NCI-H146 treated with DMSO at 0.1 percent for 48 hours (cell line): ENCODE measurements around the gene RPP40.
"Not testable (repeated sequence)": the region's sequence is repeated elsewhere in the genome, so short reads cannot be mapped to it uniquely, and the experiment has no call there.

Source experiments
- DNase-seq: peaks from one replicate; lab custom pipeline; 2025; ENCODE audit not compliant: unreplicated experiment; lab: John Stamatoyannopoulos, UW

The RPP40 gene, protein sequence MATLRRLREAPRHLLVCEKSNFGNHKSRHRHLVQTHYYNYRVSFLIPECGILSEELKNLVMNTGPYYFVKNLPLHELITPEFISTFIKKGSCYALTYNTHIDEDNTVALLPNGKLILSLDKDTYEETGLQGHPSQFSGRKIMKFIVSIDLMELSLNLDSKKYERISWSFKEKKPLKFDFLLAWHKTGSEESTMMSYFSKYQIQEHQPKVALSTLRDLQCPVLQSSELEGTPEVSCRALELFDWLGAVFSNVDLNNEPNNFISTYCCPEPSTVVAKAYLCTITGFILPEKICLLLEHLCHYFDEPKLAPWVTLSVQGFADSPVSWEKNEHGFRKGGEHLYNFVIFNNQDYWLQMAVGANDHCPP

DNA sequence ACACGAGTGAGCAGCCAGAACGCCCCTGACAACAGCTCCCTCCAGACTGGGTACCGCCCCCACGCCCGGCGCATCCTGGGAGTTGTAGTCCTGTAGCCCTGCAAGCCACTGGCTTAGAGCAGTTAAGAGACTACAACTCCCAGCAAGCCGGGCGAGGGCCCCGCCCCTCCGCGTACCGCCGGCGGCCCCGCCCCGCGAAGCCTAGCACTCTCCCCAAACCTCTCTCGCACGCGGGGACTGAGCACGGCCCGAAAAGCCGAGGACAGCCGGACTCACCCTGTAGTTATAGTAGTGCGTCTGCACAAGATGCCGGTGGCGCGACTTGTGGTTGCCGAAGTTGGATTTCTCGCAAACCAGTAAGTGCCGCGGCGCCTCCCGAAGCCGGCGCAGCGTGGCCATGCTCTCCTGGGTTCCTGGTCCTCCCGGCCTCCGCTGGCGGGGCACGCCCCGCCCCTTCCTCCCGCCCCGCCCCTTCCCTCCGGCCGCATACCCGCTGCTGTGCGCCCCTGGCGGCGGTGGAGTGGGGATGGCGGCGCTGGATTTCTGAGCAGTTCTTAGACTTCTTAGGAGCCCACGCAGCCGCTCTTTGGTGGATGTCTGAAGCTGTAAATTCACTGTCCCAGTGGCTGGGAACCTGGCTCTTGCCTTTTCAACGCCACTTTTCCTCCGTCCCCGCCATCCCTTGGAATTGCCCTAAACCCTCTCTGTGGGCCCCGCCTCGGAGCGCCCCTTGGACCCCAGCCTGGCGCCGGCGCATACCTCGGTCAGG is at the start of gene RPP40:
TSS of gene RPP40 (minus strand) at position 434 of the 769 bp plus-strand sequence. CDS start at position 399, 35 bp downstream.
- DNase-seq, result peak; percentile 91

DNA sequence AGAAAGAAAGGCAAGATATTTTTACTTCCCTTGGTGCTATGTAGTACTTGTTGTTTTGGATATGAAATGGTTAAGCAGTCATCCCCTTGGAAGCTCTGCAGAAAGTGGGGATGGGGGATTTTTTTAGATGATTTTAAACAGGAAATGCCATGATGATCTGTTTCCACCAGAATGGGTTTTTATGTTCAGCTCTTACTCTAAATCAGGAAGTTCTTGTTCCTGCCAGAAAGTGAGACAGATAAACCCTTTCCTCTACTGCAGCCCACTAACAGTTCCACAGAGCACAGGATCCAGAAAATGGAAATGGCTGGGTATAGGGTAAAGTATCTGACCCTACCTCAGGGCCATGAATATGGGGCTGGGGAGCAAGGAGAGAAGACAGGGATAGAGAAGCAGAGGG is 49.2 kb upstream of the RPP40 start:
- no peak for DNase-seq

DNA sequence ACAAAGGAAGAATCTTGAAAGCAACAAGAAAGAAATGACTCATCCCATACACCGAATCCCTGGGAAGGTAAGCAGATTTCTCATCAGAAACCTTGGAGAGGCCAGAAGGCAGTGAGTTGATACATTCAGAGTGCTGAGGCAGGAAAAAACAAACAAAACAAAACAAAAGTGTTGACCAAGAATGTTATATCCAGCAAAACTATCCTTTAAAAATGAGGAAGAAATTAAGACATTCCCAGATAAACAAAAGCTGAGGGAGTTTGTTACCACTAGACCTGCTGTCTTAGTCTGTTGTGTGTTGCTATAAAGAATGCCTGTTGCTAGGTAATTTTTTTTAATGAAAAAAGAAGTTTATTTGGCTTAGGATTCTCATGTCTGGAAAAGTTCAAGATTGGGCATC is 47.6 kb upstream of the RPP40 start:
- no peak for DNase-seq

DNA sequence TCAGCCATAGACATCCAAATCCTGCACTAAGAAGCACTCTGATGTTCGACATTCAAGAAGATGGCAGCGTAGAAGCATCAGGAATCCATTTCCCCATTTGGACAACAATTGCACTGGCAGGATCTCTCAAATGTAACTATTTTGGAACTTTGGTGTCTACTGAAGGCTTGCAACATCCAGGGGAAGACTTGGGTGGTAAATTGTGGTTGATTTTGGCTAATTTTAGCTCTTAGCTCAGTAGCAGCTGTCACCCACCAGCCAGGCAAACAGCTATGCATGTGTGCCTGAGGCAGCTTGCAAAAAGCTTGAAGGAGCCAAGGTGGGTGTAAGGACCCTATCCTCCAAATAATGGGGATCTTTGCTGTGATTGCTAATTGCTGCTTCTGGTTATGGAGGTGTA is 46.2 kb upstream of the RPP40 start:
- DNase-seq, result no peak

DNA sequence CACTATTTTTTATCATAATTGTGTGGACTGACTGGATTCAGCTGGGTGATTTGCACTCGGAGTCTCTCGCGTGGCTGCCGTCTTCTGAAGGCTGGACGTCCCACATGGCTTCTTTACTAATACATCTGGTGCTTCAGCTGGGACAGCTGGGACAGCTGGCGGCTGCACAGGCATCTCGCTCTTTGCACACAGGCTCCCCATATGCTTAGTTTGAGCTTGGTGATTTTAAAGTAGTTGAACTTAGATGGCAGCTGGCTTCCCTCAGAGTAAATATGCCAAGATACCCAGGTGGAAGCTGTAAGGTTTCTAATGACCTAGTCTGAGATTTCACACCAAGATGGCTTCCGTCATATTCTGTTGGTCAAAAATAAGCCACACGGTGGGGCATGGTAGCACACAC is 42.6 kb upstream of the RPP40 start:
- DNase-seq, result no peak

DNA sequence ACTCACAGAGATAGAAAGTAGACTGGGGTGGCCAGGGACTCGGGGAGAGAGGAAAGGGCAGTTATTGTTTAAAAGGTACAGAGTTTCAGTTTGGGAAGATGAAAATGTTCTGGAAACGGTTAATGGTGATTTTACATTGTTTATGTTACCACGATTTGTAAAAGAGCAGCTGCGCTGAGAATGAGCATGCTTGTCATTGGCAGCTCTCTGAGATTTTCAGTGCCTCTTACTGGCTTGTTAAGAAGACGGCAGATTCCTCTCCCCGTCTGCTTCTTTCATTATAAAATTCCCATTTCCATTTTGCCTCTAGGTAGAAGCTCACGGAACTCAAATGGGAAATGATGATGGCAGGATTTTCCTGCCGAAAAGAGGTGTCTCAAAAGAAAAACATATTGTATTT is 41.6 kb upstream of the RPP40 start:
- DNase-seq, result no peak

DNA sequence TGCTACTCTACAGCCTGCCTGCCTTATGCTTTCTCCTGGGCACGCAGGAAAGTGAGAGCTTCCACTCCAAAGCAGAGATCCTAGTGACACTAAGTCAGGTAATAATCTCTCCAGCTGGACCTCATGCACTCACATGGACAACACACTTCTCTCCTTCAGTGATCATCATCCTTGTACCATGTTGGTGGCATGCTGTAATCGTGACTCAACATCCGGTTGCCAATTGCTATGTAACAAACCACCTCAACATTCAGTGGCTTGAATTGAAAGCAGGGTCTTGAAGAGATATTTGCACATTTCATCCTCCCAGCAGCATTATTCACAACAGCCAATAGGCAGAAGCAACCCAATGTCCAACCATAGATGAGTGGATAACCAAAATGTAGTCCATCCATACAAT is 41.0 kb upstream of the RPP40 start:
- DNase-seq, result no peak

DNA sequence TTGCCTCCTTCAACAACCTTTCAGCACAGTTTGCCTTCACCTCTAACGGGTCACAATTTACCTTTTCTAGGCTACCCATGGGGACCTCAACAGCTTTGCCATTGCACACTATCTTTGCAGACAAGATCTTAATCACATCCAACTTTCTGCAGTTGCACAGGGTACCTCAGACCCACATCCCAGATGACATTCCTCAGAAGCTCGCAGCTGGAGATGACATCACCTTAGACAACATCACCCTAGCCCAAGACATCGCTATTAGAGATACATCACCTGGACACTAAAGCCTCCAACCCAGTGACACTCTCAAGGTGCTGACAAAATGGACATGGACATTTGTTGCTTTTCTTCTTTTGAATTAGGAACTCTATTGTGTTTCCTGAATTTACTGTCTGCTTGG is 38.6 kb upstream of the RPP40 start:
- no peak for DNase-seq

DNA sequence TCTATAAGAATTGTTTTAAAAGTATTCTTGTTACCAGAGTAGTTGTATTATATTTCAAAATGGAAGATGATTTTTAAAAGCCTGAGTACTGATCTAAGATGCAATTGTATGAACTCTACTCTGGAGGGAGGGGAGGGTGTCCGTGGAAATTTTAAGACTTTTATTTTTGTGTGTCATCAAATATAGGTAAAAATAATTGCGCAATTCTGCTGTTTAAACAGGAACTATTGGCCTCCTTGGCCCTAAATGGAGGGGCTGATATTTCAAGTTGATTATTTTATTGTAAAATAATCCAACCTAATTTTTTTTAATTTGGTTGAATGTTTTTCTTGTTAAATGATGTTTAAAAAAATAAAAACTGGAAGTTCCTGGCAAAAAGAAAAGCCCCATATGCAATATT is 38.1 kb upstream of the RPP40 start:
- no peak for DNase-seq

DNA sequence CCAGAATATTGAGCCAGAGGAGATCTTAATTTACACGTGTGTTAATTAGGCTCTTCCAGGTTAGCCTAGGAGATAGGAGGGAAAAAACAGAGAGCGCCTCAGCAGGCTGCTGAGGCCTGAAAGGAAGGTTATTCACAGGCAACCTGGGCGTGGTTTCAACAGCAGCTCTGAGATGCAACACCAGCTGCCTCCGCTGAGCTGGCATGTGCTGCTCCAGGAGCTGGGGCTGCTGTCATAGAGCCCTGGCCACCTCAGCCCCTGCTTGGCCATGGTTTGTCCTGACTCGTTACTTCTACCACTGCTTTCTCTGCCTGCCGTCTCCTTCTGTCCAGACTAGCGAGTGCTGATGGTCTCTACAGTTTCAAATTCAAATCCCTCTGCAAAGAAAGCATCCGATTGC is 32.4 kb upstream of the RPP40 start:
- DNase-seq, result peak; percentile 46

DNA sequence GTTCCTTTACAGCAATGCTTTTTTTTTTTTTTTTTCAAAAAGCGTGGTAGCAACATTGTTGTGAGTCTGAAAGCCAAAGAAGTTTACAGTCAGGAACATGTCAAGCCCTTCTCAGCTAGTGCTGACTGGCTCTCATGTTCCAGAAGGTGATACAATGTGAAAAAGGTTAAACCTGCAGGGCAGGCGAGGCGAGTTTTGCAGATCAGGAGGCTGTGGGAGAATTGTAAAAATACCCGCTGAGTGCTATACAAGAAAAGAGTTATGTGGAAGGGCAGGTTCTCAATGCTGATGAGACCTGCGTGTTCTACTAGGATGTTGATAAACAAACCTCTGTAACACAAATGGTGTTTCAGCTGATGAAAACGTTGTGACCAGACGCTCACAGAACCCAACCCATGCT is 30.9 kb upstream of the RPP40 start:
- no peak for DNase-seq

DNA sequence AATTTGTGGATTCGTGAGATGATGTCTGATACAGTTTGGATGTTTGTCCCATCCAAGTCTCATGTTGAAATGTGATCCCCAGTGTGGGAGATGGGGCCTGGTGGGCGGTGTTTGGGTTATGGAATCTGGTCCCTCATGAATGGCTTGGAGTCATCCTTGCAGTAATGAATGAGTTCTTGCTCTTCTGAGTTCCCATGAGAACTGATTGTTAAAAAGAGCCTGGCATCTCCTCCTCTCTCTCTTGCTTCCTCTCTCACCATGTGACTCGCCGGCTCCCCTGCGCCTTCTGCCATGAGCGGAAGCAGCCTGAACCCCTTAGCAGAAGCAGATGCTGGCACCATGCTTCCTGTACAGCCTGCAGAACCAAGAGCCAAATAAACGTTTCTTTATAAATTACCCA is 30.5 kb upstream of the RPP40 start:
- DNase-seq, result no peak

DNA sequence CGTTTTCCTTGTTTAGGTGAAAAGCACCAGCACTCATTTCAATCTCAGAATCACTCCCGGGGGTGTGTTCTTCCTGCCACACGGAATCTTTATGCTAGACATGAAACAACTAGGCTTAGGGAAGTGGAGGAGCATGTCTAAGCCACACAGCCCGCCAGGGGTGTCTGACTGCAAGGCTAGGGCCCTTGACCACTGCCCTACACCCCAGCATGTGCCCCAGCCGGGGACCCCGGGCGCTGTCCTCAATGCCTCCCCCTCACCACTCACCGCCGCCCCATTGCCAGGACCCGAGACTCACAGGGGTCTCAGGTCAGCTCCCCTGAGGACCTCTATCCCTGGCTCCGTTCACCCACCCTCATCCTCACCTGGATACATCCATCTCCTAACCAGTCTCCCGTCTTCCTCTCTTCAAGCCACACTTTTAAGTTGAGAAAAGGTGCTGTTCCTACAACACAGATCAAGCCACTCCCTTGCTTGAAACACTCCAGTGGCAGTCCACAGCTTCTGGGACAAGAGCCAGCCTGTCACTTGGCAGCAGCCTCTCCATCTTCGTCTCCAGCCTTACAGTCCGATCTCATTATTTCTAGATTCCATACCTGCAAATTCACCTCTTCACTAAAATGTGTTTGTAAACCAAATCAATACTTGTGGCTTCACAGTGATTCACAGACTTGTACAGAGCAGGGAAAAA is 29.5 kb upstream of the RPP40 start:
- DNase-seq, result not testable (repeated sequence)

DNA sequence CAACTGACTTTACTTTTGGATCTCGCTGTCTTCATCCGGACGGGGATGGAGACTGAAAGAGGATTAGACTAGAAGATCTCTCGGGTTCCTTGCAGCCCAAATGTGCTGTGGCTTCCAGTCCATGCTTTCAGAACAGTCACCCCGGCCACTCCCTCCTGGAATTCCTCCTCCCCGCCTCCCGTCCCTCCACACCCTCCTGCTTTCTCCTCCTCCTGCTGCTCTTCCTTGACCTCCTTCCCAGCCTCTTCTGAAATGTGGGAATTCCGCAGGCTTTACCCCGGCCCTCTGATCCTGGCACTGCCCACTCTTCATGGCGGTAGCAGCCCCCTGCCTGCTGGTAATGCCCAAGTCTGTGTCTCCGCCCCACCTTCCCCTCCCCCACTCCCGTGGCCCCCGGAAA is 28.9 kb upstream of the RPP40 start:
- not testable (repeated sequence) for DNase-seq

DNA sequence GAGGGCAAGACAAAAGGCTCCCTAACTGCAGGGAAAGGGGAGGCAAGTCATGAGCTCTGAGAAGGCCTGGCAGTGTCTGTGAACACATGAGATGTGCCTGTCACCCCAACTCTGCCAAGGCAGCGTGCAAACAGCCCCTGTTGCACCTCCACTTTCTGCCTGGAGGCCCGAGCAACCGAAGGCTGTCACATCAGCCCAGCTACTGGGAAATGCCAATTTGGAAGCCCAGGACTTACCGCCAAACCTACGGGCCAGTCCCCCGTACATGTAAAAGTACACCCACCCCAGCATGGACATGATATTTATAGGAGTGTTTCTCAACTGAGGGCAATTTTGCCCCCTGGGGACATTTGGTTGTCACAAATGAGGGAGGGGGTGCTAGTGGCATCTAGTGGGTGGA is 27.3 kb upstream of the RPP40 start:
- DNase-seq, result no peak

DNA sequence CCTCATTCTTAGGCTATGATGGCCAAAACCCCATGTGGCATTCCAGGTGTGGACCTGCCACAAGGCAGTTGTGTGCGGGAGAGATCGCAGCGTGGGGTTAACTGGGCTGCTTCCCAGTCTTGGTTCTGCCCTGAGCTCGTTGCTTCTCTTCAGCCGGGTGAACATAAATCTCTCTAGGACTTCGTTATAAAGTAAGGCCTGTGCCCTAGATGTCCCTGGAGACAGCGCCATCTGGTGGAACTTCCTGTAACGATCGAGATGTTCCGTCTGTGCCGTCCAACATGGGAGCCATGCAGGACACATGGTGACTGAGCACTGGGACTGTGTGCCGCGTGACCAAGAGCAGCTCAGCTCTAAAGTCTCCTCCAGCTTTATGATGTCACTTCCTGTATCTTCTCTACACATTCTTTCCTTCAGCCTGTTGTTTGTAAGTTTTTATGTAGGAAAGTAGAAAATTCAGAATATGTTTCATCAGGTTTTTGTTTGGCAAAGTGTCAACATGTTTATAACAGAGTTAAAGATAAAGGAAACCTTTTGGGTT is 26.8 kb upstream of the RPP40 start:
- peak; percentile 69 for DNase-seq

DNA sequence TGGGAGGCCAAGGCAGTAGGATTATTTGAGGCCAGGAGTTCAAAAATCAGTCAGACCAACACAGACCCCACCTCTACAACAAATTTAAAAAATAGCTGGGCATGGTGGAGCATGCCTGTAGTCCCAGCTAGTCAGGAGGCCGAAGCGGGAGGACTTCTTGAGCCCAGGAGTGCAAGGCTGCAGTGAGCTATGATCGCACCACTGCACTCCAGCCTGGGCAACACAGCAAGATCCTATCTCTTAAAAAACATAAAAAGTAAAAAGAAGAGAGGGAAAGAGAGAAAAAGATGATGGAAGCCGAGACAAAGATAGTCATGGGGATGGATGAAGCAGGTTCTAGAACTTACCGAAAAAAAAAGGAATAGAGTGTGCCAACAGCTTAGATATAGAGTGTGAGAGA is 25.8 kb upstream of the RPP40 start:
- DNase-seq, result no peak

DNA sequence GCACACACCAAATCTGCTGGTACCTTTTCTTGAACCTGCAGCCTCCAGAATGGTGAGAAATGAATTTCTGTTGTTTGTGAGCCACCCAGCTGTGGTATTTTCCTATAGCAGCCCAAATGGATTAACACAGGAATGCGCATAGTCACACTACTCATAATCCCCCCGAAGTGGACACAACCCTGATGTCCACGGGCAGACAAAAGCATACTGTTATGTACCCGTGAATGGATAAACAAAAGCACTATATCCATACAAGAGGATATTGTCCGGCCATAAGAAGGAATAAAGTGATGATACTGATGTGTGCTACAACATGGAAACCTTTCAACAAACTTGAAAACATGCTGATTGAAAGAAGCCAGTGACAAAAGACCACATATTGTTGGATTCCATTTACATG is 25.1 kb upstream of the RPP40 start:
- DNase-seq, result no peak

DNA sequence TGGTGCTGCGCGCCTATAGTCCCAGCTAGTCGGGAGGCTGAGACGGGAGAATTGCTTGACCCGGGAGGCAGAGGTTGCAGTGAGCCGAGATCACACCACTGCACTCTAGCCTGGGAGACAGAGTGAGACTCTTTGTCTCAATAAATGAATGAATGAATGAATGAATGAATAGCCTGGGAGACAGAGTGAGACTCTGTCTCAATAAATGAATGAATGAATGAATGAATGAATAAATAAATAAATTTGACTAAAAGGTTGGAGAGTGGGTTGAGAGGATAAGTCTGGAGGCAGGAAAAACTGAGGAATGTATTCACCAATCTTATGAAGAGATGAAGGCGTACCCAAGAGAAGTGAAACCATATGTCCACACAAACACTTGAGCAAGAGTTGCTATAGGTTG is 24.5 kb upstream of the RPP40 start:
- no peak for DNase-seq

DNA sequence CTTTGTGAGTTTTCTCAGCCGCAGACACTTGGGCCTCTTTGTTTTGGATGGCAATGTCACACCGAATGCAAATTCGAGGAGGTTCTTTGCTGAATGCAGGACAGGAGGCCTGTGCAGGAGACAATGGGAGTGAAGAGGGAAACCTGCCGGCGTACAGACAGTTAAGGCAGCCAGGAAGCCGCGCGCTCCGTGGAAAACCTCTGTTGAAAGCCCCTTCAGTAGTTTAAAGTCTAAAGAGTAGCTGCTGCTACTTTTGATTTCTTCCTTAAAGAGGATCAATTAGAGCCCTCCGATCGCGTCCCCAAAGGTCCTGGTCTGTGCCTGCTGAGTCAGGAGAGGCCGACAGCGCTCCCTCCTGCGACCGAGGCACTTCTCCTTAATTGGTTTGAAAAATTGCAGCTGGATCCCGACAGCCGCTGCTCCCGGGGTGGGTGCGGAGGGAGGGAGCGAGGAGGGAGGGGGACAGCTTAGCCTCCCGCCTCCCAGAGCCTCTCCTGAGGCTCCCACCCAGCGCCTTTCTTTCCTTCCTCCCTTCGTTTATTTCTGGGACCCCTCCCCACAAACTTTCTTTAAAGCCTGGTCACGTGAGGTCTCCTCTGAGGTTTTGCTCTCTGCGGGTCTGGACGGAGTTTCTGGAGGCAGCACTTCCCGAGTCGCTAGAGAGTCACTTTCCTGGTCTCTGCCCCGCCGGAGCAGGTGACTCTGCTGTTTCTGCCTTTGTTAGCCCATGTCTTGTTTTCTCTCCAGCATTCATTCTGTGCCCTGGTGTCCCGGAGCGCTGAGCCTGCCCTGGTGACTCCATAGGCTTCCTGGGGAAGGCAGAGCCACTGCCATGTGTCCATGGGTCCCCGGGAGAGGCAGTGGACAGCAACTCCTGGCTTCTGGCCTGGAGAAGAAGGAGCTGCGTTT is 22.3 kb upstream of the RPP40 start:
- peak; percentile 34 for DNase-seq

DNA sequence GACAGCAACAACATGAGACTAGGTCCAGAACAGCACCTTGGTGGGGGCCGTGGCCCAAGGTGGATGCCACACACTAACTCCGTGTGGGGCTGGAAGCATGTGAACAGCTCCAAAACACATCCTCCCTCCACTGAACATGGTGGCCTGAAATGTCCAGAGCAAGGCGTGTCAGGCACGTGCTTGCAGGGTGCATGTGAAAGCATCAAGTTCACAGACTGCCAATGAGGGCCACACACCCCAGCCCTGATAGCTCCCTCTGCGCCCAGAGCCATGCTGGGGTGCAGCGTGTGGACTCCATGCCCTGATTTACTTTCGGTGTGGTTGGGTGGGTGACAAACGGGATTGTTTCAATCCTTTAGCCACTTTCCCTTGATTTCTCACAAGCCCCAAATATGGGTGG is 20.1 kb upstream of the RPP40 start:
- no peak for DNase-seq
